Measurements from ENCODE around the gene ZNF688. TPM values are rescaled to one million over a fixed set of nuclear protein-coding genes. Genes with fewer than 3 reads are reported as not detected.

ZNF688 gene
- 10 to 100 TPM in 3 of 4 donors, 1 to 10 TPM in 1; 9.9 to 33.0 (median 20.0) TPM for total RNA-seq

DNA sequence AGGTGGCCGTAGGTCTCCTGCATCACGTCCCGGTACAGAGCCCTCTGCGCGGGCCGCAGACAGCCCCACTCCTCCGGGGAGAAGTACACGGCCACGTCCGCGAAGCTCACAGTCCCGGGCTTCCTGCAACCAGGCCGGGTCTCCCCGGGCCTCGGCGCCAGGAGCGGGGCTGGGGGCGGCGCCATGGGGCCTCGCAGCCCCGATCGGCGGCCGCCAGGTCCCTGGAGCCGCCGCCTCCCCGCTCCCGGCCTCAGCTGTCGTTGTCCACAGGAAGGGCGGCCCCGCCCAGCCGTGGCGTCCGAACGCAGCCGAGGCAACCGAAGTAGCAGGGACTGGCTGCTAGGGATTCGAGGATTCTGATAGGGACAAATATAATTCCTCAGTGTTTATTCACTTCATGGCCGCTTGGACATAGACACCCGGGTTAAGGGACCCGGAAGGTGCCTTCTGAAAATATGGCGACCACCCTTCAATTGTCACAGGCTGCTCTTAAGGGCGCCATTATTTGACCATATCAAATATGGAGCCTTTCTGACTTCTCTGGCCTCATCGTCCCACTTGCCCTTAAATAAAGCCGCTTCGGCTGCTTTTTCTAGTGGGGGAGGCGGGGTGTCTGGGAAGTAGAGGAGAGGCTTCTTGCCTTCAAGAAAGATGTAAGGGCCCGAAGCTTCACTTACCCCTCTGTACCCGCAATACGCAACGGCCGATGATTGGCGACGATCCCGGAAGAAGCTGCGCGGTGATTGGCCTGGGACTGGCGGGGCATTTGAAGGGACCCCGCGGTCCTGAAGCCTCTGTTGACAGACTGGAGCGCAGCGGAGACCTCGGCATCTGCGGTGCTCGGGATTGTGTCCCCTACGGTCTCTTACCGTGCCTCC, at the start of gene ZNF688:
Gene ZNF688, minus strand, starts transcription at position 270 of the 878 bp plus-strand sequence. Its CDS starts 85 bp downstream, at position 185.
- WGBS: 0% methylated on average over 37 of the region's 67 CpGs
- H3K36me3 ChIP-seq: peaks cover 3% of the 10 kb centered on the region
- H3K27ac ChIP-seq: peak within 1 kb of the TSS; percentile 93
- H3K4me1 ChIP-seq: peaks cover 37% of the 10 kb centered on the region
- TF ChIP-seq POLR2A (IDR thresholded peaks at IDR 0.05) (peak in 1 of 2 donors; percentile 61), POLR2AphosphoS5 (IDR thresholded peaks at IDR 0.05) (peak; percentile 14 to 78 (median 77)), EP300 (IDR thresholded peaks at IDR 0.05) (no peak), CTCF (IDR thresholded peaks at IDR 0.05) (no peak)
- no peaks in the 10 kb centered on the region for H3K27me3 ChIP-seq
- H3K4me3 ChIP-seq: peak within 1 kb of the TSS; percentile 68
- H3K9me3 ChIP-seq: no peaks in the 10 kb centered on the region
- peak; percentile 96 to 97 for DNase-seq (ENCODE audit: low spot score in 2 of 2)

- DNase-seq (ENCODE audit: low spot score in 2 of 2): no peak
- Histone ChIP-seq H3K9me3 (no peaks in the 10 kb centered on the region), H3K4me1 (peaks cover 11% of the 10 kb centered on the region), H3K4me3 (no peak overlapping the region), H3K36me3 (no peaks in the 10 kb centered on the region), H3K27me3 (no peaks in the 10 kb centered on the region), H3K27ac (no peak overlapping the region)
- TF ChIP-seq POLR2A (IDR thresholded peaks at IDR 0.05): no peak
- TF ChIP-seq CTCF (IDR thresholded peaks at IDR 0.05): no peak
- no peak for TF ChIP-seq EP300 (IDR thresholded peaks at IDR 0.05)
- no peak for TF ChIP-seq POLR2AphosphoS5 (IDR thresholded peaks at IDR 0.05)
- 59% methylated on average over 3 of the region's 3 CpGs for WGBS
Measured at GRCh38 chr16:30620169-30620568, 48.7 kb upstream of the ZNF688 start.

GRCh38 chr16:30619638-30620037, 48.1 kb upstream of the ZNF688 start:
- 89% methylated on average over 5 of the region's 5 CpGs for WGBS

GRCh38 chr16:30619202-30619601, 47.7 kb upstream of the ZNF688 start:
- TF ChIP-seq EP300 (IDR thresholded peaks at IDR 0.05) (no peak), CTCF (IDR thresholded peaks at IDR 0.05) (no peak), POLR2A (IDR thresholded peaks at IDR 0.05) (no peak), POLR2AphosphoS5 (IDR thresholded peaks at IDR 0.05) (no peak)
- no peak overlapping the region for H3K4me3 ChIP-seq
- no peak for DNase-seq (ENCODE audit: low spot score in 2 of 2)
- WGBS: 60% methylated on average over 4 of the region's 4 CpGs
- no peaks in the 10 kb centered on the region for H3K27me3 ChIP-seq
- H3K9me3 ChIP-seq: no peaks in the 10 kb centered on the region
- H3K36me3 ChIP-seq: no peaks in the 10 kb centered on the region
- peaks cover 12% of the 10 kb centered on the region for H3K4me1 ChIP-seq
- no peak overlapping the region for H3K27ac ChIP-seq

More at GRCh38 chr16:30619638-30620037, 48.1 kb upstream of the ZNF688 start:
- Histone ChIP-seq H3K27ac (no peak overlapping the region), H3K36me3 (no peaks in the 10 kb centered on the region), H3K4me1 (peaks cover 12% of the 10 kb centered on the region), H3K27me3 (no peaks in the 10 kb centered on the region), H3K9me3 (no peaks in the 10 kb centered on the region), H3K4me3 (no peak overlapping the region)
- TF ChIP-seq CTCF (IDR thresholded peaks at IDR 0.05) (no peak), POLR2AphosphoS5 (IDR thresholded peaks at IDR 0.05) (no peak), EP300 (IDR thresholded peaks at IDR 0.05) (no peak), POLR2A (IDR thresholded peaks at IDR 0.05) (no peak)
- DNase-seq (ENCODE audit: low spot score in 2 of 2): no peak

GRCh38 chr16:30615358-30616091, 44.0 kb upstream of the ZNF688 start:
- no peaks in the 10 kb centered on the region for H3K27me3 ChIP-seq
- H3K4me1 ChIP-seq: peaks cover 16% of the 10 kb centered on the region
- DNase-seq (ENCODE audit: low spot score in 2 of 2): no peak
- H3K36me3 ChIP-seq: no peaks in the 10 kb centered on the region
- H3K9me3 ChIP-seq: no peaks in the 10 kb centered on the region
- H3K4me3 ChIP-seq: no peak overlapping the region
- no peak overlapping the region for H3K27ac ChIP-seq
- WGBS: 54% methylated on average over 11 of the region's 12 CpGs
- TF ChIP-seq EP300 (IDR thresholded peaks at IDR 0.05) (no peak), CTCF (IDR thresholded peaks at IDR 0.05) (peak; percentile 17 to 50)

Measured in suprapubic skin (tissue), 4 donors.